Measurements from ENCODE around the gene NAP1L4. TPM values are rescaled to one million over a fixed set of nuclear protein-coding genes. Genes with fewer than 3 reads are reported as not detected.

The NAP1L4 gene, protein sequence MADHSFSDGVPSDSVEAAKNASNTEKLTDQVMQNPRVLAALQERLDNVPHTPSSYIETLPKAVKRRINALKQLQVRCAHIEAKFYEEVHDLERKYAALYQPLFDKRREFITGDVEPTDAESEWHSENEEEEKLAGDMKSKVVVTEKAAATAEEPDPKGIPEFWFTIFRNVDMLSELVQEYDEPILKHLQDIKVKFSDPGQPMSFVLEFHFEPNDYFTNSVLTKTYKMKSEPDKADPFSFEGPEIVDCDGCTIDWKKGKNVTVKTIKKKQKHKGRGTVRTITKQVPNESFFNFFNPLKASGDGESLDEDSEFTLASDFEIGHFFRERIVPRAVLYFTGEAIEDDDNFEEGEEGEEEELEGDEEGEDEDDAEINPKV
- total RNA-seq = 137 and 163 TPM in 2 replicates

DNA sequence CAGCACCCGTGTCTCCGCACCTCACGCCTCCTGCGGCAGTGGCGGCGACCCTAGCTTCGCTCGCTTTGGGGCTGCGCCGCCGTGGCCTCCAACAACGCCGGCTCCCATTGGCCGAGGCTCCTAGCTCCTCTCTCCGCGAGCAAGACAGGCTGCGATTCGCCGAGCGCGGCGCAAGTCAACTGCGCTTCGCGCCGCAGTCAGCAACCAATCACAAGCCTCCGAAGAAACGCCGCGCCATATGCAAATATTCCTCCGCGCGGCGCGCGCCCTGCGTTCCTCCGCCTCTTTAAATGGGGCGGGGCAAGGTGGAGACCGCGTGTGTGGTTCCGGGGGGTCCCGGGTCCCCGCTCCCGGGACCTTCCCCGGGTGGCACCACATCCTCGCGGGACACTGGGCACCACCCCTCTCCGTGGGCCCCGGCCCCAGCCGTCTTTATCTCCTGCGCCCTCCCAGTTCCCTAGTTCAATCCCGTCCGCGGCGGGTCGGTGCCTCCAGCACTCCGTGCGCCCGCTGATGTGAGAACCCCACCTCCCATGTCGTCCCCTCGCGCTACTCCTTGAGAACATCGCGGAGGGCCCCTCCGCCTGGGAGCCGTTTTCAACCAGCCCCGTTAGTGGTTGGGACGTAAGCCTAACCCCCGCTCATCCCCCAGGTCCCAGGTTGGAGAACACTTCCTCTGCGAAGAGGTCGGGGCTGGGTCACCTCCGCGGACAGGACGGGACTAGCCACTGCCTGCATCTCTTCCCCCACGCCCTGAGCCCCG lies at the start of gene NAP1L4:
Gene NAP1L4, minus strand, starts transcription at position 96 of the 763 bp plus-strand sequence. CDS start 13,109 bp downstream, outside the sequence.
- peak; percentile 73 for DNase-seq (ENCODE audit: extremely low read depth, low read depth, low spot score)

DNA sequence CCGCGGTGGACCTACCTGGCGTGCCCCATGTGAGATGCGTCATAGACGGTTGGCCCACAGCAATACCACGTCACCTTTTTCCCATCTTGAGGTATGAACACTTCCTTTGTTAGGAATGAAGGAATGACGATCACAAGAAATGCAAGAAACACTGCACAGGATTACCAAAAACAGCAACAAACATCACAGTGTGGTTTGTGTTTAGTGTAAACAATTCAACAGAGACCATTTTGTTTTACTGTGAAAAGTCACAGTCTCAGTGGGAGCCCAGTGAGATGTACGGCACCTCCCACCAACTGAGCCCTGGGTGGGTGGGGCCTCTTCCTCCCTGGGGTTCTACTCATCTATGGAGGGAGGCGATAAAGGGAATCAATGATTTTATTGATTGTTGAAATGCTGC lies 48.8 kb upstream of the NAP1L4 start:
- no peak for DNase-seq (ENCODE audit: extremely low read depth, low read depth, low spot score)

- DNase-seq (ENCODE audit: extremely low read depth, low read depth, low spot score) = no peak
Observed at GRCh38 chr11:3037945-3038271, 45.8 kb upstream of the NAP1L4 start.

DNA sequence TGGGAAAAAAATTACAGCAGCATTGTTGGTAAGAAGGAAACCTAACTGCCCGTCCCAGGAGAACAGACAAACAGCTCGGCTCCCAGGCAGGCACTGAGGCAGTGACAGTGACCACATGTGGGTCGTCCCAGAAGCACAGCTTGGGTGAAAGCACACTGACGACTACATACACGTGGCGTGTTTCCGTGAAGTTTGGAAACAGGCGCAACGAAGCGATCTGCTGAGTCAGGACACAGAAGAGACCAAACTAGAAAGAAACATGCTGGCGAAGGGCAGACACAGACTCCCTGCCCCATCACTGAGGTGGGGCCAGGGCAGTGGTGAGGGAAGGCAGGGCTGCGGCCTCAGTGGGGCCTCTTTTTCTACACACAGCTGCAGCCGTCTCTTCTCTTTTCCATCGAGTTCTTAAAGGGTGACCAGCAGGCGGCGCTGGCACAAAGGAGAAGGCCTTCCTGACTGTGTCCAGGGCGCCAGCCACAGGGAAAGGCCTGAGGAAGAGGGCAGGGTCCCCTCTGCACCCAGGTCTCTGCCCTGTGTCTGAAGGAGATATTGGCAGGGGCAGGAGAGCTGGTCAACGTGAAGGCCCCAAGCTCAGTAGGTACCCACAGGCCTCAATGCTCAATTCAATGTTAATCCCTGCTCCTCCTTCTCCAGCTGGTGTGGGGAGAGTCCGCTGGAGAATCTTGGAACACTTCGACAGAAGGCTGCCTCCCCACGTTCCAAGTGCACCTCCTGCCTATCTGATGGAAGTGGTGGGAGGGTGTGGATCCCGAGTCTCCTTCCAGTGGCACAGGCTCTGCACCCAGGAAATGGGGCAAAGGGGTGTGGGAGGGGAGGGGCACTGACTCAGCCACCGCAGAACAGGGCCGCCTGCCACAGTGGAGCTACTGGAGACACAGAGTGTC lies 45.2 kb upstream of the NAP1L4 start:
- DNase-seq (ENCODE audit: extremely low read depth, low read depth, low spot score) = no peak

DNA sequence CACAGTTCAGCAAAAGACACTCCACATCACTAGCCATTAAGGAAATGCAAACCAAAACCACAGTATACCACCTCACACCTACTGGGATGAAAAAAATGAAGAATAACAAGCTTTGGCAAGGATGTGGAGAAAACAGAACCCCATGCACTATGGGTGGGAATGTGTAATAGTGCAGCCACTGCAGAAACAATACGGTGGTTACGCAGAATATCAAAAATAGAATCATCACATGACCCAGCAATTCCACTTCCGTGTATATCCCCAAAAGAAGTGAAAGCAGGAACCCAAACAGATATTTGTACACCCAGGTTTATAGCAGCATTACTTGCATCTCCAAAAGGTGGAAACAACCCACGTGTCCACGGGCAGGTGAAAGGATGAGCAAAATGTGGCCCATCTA lies 44.3 kb upstream of the NAP1L4 start:
- DNase-seq (ENCODE audit: extremely low read depth, low read depth, low spot score) = no peak

DNA sequence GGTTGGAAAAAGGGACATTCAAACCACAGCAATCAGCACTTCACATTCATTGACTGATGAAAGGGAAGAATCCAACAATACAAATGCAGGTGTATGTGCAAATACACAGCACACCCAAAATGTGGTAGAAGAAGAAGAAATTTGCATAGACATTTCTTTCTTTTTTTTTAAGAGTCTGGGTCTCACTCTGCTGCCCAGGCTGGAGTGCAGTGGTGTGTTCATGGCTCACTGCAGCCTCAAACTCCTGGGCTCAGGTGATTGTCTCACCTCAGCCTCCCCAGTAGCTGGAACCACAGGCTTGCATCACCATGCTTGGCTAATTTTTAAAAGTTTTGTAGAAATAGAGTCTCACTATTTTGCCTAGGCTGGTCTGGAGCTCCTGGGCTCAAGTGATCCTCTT lies 43.2 kb upstream of the NAP1L4 start:
- DNase-seq (ENCODE audit: extremely low read depth, low read depth, low spot score) = no peak

- no peak for DNase-seq (ENCODE audit: extremely low read depth, low read depth, low spot score)
Observed at GRCh38 chr11:3030289-3031070, 38.4 kb upstream of the NAP1L4 start.

GRCh38 chr11:3028813-3029212 lies 36.7 kb upstream of the NAP1L4 start:
- DNase-seq (ENCODE audit: extremely low read depth, low read depth, low spot score) = no peak

DNA sequence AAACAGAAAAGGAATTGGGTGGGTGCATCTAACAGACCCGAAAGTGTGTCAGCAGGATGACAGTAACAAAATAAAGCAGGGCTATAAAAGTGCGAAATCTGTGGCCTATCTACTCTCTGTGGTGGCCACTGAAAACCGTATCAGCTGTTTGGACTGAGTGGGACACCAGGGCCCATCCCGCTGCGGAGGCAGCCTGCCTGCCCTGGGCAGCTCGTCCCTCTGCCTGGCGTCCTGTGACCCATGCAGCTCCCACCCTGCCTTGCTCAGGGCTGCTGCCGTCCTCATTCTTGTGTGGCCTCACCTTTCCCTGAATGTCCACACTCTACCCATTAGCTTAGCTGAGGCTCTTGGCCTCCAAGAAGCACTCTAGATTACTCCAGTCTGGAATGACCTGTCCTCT lies 34.7 kb upstream of the NAP1L4 start:
- DNase-seq (ENCODE audit: extremely low read depth, low read depth, low spot score) = no peak

- no peak for DNase-seq (ENCODE audit: extremely low read depth, low read depth, low spot score)
Observed at GRCh38 chr11:3022982-3023381, 30.9 kb upstream of the NAP1L4 start.

DNA sequence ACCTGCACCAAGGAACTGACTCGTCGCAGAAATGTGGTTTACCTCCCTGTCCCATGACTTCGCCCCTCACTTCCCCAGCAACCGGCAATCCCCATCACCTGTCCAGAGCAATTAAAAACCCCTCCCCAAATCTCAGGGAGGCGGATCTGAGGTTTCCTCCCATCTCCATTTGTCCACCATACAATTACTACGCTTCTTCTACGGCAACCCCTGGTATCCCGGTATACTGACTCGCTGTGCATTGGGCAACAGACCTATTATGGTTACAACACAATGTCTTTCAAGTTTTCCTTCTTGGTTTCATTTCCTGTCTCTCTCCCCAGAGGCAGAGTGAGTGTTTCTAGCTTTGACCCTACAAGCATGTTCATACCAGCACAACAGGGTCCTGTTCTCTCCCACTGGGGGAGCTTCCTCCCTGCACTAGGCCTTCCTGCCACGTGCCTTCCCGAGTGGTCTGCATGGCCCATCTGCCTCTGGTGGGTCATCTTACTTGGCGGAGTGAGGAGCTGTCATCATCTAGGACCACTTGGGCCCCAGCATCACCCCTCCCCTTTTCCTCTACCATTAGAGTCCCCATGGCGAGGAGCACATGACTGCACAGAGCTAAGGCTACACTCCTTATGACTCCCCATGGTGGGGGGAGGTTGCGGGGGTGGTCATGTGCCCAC lies 30.3 kb upstream of the NAP1L4 start:
- DNase-seq (ENCODE audit: extremely low read depth, low read depth, low spot score) = no peak

DNA sequence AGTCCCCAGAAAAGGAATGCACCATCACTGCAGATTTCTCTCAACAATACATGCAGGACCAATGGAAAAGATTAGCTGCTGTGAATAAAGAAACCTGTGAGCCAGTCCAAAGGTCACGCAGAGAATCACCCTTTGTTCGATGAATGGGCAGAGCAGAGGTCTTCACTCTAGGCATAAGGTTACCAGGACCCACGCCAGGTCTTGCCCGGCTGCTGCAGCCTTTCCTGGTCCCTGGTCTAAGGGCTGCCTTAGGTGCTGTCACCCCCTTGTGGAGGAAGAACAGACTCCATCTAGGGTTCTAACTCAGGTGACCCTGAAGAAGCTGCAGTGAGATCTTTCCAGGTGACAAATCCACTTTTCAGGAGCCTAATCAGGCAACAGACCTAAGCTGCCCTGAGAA lies 29.0 kb upstream of the NAP1L4 start:
- no peak for DNase-seq (ENCODE audit: extremely low read depth, low read depth, low spot score)

- DNase-seq (ENCODE audit: extremely low read depth, low read depth, low spot score) = no peak
Observed at GRCh38 chr11:3020011-3020410, 27.9 kb upstream of the NAP1L4 start.

GRCh38 chr11:3018596-3018995 lies 26.5 kb upstream of the NAP1L4 start:
- no peak for DNase-seq (ENCODE audit: extremely low read depth, low read depth, low spot score)

GRCh38 chr11:3016861-3017260 lies 24.7 kb upstream of the NAP1L4 start:
- no peak for DNase-seq (ENCODE audit: extremely low read depth, low read depth, low spot score)

- no peak for DNase-seq (ENCODE audit: extremely low read depth, low read depth, low spot score)
Observed at GRCh38 chr11:3015796-3016195, 23.7 kb upstream of the NAP1L4 start.

DNA sequence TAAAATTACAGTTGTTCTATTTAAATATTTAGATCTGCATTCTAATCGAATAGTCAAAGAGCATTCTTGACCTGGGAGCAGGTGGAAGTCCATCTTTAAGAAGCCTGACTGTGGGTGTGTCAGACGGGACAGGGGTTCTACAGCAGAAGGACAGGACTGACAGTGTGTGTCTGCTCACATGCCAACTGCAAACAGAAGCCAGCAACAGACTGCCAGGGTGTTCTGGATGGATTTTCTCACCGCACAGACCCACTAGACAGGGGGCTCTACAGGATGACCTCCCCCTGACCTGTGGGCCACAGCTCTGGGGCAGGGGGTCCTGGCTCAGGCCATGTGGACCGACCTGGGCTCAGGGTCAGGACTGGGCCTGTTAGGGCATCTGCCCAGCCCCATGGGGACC lies 22.8 kb upstream of the NAP1L4 start:
- DNase-seq (ENCODE audit: extremely low read depth, low read depth, low spot score) = no peak

GRCh38 chr11:3014057-3014938 lies 22.2 kb upstream of the NAP1L4 start:
- DNase-seq (ENCODE audit: extremely low read depth, low read depth, low spot score) = no peak

All from glomerular endothelial cell (primary cell).